K562 (cell line): ENCODE results near the gene HNRNPH1. TPM values are rescaled to one million over a fixed set of nuclear protein-coding genes. Genes with fewer than 3 reads are reported as not detected.

Experiments used
- CHD4 ChIP-seq: fragments of 200-600 bp; sonication (generic); IDR thresholded peaks from 3 replicates; pipeline ENCODE4 v1.6.1; 2012; ENCODE audit warnings: low read depth, mild to moderate bottlenecking, mixed read lengths, low read length, inconsistent platforms; ENCODE audit not compliant: insufficient read depth, insufficient replicate concordance, poor library complexity, severe bottlenecking
- GABPB1 ChIP-seq: sonication (generic); formaldehyde crosslinking; IDR thresholded peaks from 2 replicates; pipeline ENCODE4 v1.8.0; 2022; ENCODE audit warnings: mild to moderate bottlenecking, missing genetic modification reagents
- KDM4B ChIP-seq, 2 experiments: fragments of 450-650 bp in 1 of 2; sonication (generic) in 1 of 2; IDR thresholded peaks; 2 replicates each; pipeline ENCODE4 v1.6.1; 2016 to 2017; ENCODE audit warnings: borderline replicate concordance in 2 of 2, antibody characterized with exemption in 1 of 2, low read depth in 1 of 2, mild to moderate bottlenecking in 1 of 2
- NFE2L1 ChIP-seq: fragments of 450-650 bp; IDR thresholded peaks from 2 replicates; pipeline ENCODE4 v1.6.1; 2016; ENCODE audit warnings: missing genetic modification characterization, low read depth, mild to moderate bottlenecking, missing compliant biosample characterization, moderate library complexity, borderline replicate concordance
- ZNF707 ChIP-seq: fragments of 250-450 bp; sonication (Bioruptor Pico); conservative IDR thresholded peaks from 2 replicates; pipeline ENCODE4 v1.8.0; 2022; ENCODE audit warnings: inconsistent platforms, mild to moderate bottlenecking, moderate library complexity
- polyA plus RNA-seq, 8 experiments: library from polyadenylated mRNA; depleted of rRNA in 4 of 8; stranded (reverse) in 5 of 8; unstranded in 3 of 8; fragments of >200 nt; fragmentation: Nextera tagmentation in 2 of 8; fragmentation: Illumina TruSeq in 1 of 8; extraction: Ambion mirVana in 2 of 8; extraction: Trizol in 1 of 8; gene quantifications; 2 replicates each; pipeline versions ENCODE4 v1.2.1 to v1.2.3, GENCODE V29; 2011 to 2014; ENCODE audit warnings: inconsistent platforms in 1 of 8, missing spikeins in 1 of 8
- total RNA-seq, 7 experiments: library from RNA; depleted of rRNA in 6 of 7; stranded (reverse); fragments of >200 nt in 6 of 7; fragmentation: Illumina TruSeq in 2 of 7; extraction: Trizol in 2 of 7; gene quantifications; 2 replicates each; pipeline versions ENCODE4 v1.2.1 to v1.2.3, GENCODE V29; 2011 to 2021; ENCODE audit warnings: low replicate concordance in 1 of 7
- TF ChIP-seq, protein P1 (sequence below): fragments of 450-650 bp; IDR thresholded peaks from 2 replicates; pipeline ENCODE4 v1.6.1; 2016; ENCODE audit warnings: low read depth
- TF ChIP-seq, protein P2 (sequence below): fragments of 450-650 bp; IDR thresholded peaks from 2 replicates; pipeline ENCODE4 v1.6.1; 2018; ENCODE audit warnings: mild to moderate bottlenecking, low read depth; ENCODE audit not compliant: partially characterized antibody

HNRNPH1 gene
- total and polyA plus RNA-seq, 9 of the 15 experiments (the other 6 are each of a cell fraction or from before 2014, with no cell fraction given), result 103 to 656 (median 561) TPM

DNA sequence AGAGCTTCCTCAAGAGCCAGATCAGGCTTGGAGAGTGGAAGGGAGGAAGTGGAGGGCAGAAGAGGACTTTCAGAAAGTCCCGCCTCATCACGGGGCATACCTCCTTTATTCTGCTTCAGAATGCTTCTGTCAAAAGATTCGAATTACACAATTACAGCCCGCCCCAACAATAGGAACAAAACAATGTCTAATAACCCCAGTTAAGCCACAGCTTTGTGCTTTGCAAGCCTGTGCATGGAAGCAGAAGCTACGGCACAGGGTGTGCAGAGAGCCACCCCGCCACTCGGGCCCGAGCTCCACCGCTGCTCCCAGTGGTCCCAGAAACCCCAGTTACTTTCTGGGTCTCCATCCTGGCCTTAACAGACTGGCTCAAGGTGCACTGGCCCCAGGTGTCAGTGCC is 23.5 kb downstream of the HNRNPH1 start (continued):
- TF ChIP-seq, protein P1, sequence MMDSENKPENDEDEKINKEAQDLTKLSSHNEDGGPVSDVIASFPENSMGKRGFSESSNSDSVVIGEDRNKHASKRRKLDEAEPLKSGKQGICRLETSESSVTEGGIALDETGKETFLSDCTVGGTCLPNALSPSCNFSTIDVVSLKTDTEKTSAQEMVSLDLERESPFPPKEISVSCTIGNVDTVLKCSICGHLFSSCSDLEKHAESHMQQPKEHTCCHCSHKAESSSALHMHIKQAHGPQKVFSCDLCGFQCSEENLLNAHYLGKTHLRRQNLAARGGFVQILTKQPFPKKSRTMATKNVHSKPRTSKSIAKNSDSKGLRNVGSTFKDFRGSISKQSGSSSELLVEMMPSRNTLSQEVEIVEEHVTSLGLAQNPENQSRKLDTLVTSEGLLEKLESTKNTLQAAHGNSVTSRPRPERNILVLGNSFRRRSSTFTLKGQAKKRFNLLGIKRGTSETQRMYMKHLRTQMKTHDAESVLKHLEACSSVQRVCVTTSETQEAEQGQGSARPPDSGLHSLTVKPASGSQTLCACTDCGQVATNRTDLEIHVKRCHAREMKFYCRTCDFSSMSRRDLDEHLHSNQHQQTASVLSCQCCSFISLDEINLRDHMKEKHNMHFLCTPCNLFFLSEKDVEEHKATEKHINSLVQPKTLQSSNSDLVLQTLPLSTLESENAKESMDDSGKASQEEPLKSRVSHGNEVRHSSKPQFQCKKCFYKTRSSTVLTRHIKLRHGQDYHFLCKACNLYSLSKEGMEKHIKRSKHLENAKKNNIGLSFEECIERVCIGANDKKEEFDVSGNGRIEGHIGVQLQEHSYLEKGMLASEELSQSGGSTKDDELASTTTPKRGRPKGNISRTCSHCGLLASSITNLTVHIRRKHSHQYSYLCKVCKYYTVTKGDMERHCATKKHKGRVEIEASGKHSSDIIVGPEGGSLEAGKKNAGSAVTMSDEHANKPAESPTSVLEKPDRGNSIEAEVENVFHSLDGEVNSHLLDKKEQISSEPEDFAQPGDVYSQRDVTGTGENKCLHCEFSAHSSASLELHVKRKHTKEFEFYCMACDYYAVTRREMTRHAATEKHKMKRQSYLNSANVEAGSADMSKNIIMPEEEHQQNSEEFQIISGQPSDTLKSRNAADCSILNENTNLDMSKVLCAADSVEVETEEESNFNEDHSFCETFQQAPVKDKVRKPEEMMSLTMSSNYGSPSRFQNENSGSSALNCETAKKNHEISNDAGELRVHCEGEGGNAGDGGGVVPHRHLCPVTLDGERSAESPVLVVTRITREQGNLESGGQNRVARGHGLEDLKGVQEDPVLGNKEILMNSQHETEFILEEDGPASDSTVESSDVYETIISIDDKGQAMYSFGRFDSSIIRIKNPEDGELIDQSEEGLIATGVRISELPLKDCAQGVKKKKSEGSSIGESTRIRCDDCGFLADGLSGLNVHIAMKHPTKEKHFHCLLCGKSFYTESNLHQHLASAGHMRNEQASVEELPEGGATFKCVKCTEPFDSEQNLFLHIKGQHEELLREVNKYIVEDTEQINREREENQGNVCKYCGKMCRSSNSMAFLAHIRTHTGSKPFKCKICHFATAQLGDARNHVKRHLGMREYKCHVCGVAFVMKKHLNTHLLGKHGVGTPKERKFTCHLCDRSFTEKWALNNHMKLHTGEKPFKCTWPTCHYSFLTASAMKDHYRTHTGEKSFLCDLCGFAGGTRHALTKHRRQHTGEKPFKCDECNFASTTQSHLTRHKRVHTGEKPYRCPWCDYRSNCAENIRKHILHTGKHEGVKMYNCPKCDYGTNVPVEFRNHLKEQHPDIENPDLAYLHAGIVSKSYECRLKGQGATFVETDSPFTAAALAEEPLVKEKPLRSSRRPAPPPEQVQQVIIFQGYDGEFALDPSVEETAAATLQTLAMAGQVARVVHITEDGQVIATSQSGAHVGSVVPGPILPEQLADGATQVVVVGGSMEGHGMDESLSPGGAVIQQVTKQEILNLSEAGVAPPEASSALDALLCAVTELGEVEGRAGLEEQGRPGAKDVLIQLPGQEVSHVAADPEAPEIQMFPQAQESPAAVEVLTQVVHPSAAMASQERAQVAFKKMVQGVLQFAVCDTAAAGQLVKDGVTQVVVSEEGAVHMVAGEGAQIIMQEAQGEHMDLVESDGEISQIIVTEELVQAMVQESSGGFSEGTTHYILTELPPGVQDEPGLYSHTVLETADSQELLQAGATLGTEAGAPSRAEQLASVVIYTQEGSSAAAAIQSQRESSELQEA, result no peak
- TF ChIP-seq ZNF707 (no peak), GABPB1 (CRISPR knock-in tag) (no peak), CHD4 (no peak), KDM4B (IDR thresholded peaks at IDR 0.05; ENCODE audit: borderline replicate concordance in 2 of 2, low read depth in 1 of 2) (no peak), NFE2L1 (tag) (no peak)
- TF ChIP-seq, protein P2, sequence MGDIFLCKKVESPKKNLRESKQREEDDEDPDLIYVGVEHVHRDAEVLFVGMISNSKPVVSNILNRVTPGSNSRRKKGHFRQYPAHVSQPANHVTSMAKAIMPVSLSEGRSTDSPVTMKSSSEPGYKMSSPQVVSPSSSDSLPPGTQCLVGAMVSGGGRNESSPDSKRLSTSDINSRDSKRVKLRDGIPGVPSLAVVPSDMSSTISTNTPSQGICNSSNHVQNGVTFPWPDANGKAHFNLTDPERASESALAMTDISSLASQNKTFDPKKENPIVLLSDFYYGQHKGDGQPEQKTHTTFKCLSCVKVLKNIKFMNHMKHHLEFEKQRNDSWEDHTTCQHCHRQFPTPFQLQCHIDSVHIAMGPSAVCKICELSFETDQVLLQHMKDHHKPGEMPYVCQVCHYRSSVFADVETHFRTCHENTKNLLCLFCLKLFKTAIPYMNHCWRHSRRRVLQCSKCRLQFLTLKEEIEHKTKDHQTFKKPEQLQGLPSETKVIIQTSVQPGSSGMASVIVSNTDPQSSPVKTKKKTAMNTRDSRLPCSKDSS, result no peak
